Tongue (tissue), 2 donors: ENCODE measurements around the gene FAM124A. TPM values are rescaled to one million over a fixed set of nuclear protein-coding genes. Genes with fewer than 3 reads are reported as not detected.

ENCODE experiments used
- DNase-seq: peaks from one replicate; pipeline ENCODE4 v3.0.0-alpha.2; 2015
- total RNA-seq: library from RNA; depleted of rRNA; stranded (reverse); fragments of >200 nt; gene quantifications from one replicate; pipeline ENCODE4 v1.2.3, GENCODE V29; 2014

FAM124A gene
- total RNA-seq, 1 donor from 2014 or later, result 2.1 TPM

- no peak for DNase-seq
Measured at GRCh38 chr13:51243227-51243626, 21.0 kb downstream of the FAM124A start.

- DNase-seq, result peak; percentile 77
Measured at GRCh38 chr13:51243832-51244231, 21.6 kb downstream of the FAM124A start.

- DNase-seq, result no peak
Measured at GRCh38 chr13:51244637-51245405, 22.6 kb downstream of the FAM124A start.

- no peak for DNase-seq
Measured at GRCh38 chr13:51245583-51245982, 23.4 kb downstream of the FAM124A start.

- no peak for DNase-seq
Measured at GRCh38 chr13:51246025-51246417, 23.8 kb downstream of the FAM124A start.

- peak; percentile 64 for DNase-seq
Measured at GRCh38 chr13:51246418-51247277, 24.4 kb downstream of the FAM124A start.

DNA sequence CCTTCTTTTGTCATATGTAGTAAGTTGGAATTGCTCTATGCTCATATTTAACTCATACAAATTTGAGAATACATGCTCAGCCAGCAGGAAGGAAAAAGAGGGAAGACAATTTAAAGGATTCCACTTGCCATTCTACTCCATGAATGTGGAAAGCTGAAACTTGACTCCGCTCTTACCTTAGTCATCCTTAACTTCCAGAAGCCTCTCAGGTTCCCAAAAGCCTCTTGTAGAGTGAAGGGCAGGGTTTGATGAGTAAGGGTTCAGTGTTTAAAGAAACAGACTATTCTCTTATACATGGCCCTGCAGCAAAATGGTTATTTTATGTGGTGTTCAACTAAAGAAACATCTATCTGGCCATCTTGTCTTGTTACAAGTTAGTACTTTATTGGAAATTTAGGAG, 27.1 kb downstream of the FAM124A start:
- DNase-seq, result no peak

GRCh38 chr13:51249770-51250741, 27.9 kb downstream of the FAM124A start:
- no peak for DNase-seq

DNA sequence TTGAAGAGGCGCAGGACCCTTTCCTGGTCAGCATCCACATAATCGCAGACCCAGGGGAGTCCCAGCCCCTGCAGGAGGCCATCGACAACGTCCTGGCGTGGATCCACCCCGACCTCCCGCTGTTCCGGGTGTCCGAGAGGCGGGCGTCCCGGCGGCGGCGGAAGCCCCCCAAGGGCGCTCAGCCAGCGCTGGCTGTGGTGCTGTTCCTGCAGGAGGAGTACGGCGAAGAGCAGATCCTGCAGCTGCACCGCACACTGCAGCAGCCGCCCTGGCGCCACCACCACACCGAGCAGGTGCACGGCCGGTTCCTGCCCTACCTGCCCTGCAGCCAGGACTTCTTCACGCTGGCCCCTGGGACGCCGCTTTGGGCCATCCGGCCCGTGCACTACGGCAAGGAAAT, 29.3 kb downstream of the FAM124A start:
- DNase-seq, result no peak

DNA sequence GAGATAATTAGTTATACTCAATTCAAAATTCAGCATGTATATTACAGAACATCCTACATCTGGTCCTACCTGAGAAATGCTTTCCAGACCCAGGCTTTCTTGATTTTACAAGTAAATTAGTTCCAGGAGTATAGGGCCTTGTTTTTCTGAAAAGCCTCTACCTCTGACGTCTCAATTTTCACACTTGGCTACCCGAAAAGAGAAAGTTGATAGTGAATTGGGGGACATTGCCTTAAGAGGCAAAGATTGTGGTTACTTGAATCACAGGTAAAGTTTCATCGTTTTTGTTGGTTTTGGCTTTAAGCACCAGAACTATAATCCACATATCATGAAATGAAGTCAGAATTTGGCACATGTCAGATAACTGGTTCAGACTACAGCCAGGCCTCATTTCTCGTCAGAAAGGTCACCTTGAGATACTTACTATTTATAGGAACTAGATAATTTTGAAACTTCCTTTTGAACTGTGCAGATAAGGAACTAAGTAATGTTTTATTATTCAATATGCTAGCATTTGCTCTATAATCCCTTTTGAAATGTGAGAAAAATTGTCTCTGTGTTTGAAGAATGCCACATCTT, 30.8 kb downstream of the FAM124A start:
- DNase-seq, result no peak

DNA sequence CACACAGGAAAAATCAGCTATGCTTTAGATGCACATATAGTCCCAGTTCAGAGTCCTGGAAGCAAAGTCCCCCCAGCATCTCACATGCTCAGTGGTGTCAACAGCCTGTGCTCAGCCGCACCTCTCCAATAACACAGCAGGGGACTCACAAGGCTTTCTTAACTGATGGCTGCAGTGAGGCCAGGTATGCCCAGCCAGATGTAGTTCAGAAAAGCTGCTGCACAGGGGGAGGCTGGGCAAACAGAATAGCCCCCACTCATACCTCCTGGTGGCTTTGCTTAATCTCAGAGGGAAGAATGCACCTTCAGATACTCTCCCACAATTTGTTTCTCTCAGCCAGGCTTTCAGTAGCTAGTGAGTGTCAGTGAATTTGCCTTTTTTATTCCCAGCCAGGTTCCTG, 33.4 kb downstream of the FAM124A start:
- DNase-seq, result no peak

GRCh38 chr13:51257187-51257586, 35.0 kb downstream of the FAM124A start:
- no peak for DNase-seq

DNA sequence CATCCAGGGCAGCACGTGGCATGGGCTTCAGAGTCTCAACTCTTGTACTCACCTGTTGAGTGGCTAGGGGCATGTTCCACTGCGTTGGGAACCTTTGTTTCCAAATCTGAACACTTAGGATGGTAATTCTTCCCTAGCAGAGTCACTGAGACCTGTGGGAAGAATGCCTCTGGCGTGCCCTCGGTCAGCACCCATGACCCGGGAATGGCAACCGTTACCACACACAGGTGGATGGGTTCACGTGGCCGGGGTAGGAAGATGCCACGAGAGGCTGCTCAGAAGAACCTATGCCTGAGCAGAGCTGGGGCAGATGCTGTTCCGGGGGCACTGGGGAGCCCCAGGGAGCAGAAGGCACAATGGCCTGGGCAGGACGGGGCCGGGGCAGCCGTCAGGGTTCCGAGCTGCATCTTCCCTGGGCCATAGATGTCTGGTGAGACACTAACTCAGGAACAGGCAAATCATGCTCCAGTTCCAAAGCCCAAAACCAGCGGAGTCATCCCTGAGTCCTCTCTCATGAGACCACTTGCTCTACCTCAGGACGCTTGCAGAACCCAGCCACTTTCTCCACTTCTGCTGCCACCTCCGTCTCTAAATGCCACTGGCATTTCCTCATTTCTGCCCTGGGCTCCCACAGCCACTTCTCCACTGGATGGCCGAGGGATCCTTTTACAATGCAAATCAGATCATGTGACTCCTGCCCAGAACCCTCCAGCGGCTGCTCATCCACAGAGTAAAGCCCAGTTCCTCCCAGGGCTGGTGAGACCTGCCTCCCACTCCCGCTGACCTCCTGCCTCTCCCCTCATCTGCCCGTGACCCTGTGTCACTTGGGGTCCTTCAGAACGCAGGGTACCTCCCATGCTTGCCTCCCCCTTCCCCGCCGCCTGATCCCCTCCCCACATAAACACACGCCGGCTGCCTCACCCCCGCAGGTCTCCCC, 36.7 kb downstream of the FAM124A start:
- DNase-seq, result no peak

- no peak for DNase-seq
Measured at GRCh38 chr13:51260154-51260553, 38.0 kb downstream of the FAM124A start.

DNA sequence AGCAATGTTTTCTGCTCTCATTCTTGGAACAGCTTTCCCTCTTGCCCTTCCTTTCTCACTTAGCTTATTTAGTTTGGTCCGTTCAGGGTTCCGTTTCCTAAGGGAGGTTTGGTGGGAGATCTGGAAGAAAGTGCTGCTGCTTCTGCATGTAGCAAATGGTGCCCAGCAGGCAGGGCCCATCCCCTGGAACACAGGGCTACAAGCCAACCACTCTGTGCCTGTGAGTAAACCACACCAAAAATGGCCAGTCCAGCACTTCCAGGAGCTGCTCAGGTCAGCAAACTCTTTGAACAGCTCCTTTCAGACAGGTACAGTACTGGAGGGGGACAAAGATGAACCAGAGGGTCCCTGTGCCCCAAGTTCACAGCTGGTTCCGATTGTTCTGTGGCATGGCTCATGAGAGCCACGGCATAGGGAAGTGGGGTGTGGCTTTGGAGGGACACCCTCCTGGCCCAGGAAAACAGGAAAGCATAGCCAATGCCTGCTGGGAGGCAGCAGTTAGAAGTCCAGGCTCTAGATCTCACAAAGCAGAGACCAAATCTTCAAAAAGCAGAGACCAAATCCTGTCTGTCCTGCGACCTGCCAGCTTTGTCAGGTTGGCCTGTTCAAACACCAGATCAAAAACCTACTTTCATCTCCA, 39.5 kb downstream of the FAM124A start:
- no peak for DNase-seq

DNA sequence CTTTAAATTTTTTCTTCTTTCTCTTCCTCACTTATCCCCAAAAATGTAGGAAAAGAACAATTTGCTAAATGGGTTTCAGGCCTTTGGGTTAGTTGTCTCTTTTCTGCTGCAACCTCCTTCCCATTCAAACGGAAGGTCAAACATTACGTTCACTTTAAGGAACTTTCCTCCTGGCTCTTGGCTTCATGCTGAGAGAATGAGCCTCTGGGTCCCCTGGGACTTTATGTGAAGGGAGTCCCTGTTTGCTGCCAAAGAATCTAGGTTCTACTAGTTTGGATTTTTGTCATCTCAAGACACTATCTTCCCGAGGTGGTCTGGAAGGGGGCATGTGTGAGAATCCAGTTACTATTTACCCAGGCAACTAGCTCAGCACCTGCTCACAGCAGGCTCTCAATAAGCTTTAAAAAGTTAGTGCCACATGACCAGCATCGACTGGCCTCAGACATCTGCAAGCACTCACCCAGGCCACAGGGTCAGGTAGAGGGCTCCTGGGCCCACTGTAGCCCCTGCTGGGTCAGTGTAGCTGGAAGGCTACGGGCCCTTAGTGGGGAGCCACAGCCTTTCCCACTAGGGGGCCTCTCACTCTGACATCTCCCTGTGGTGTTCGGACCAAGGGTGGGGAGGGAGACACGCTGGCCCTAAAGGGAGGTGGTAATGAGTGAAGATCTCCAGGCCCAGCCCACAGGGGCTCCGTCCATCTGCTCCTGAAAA, 40.5 kb downstream of the FAM124A start:
- DNase-seq, result no peak

- peak; percentile 32 for DNase-seq
Measured at GRCh38 chr13:51266642-51267041, 44.4 kb downstream of the FAM124A start.

DNA sequence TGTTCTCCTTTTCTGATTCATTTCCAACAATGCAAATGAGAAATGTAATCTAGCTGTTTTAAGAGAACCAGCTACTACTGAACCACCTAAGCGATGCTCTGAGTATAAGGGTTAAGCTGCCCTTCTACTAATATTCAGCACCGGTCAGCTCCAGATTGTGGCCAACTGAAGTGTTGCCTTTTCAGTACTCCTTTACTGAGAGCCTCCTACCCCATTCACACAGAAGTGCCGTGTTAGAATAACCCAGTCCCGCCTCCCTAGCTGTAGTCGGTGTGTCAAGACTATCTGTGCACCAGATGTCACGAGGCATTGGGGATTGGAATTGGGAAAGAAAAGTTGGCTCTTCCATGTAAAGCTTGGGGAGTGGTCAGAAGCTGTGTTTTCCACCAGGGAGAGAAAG, 45.4 kb downstream of the FAM124A start:
- DNase-seq, result no peak

- DNase-seq, result no peak
Measured at GRCh38 chr13:51269039-51269438, 46.8 kb downstream of the FAM124A start.
